Common myeloid progenitor, CD34-positive (primary cell): ENCODE measurements around the gene CHRNB1. TPM values are rescaled to one million over a fixed set of nuclear protein-coding genes. Genes with fewer than 3 reads are reported as not detected.

ENCODE experiments used
- CTCF ChIA-PET: fragments of 350-600 bp; sonication (Branson Sonifier 250); formaldehyde crosslinking; loops from one replicate; lab custom pipeline; 2021; ENCODE audit warnings: antibody characterized with exemption; lab: Charles Lee
- POLR2A ChIA-PET: fragments of 350-600 bp; sonication (Branson Sonifier 250); formaldehyde crosslinking; loops from one replicate; lab custom pipeline; 2021; ENCODE audit warnings: antibody characterized with exemption; lab: Charles Lee
- DNase-seq, 3 donors: peaks; one replicate each; pipeline versions ENCODE4 v3.0.0 to v3.0.0-alpha.2; 2013
- H3K27ac ChIP-seq, 2 experiments: 1 replicate in 1 of 2; 2 replicates in 1 of 2; pipeline ENCODE4 v1.7.0; 2013; ENCODE audit warnings: inconsistent platforms in 2 of 2, low read length in 2 of 2, mild to moderate bottlenecking in 2 of 2, low read depth in 1 of 2, moderate library complexity in 1 of 2; ENCODE audit not compliant: severe bottlenecking in 2 of 2, insufficient read depth in 1 of 2, poor library complexity in 1 of 2
- H3K27me3 ChIP-seq, 5 experiments: replicated peaks in 2 of 5; 1 replicate in 3 of 5; 2 replicates in 2 of 5; pipeline versions ENCODE4 v1.6.1 to v1.7.0; 2013; ENCODE audit warnings: low read length in 4 of 5, mild to moderate bottlenecking in 2 of 5, moderate library complexity in 2 of 5, inconsistent platforms in 1 of 5; ENCODE audit not compliant: insufficient read depth in 5 of 5, control insufficient read depth in 4 of 5
- H3K36me3 ChIP-seq, 4 experiments: 1 replicate in 2 of 4; 2 replicates in 2 of 4; pipeline versions ENCODE4 v1.6.1 to v1.7.0; 2013; ENCODE audit warnings: low read length in 3 of 4, control low read depth in 1 of 4, mild to moderate bottlenecking in 1 of 4; ENCODE audit not compliant: control insufficient read depth in 4 of 4, insufficient read depth in 4 of 4
- H3K4me1 ChIP-seq, 4 experiments: 1 replicate in 3 of 4; 2 replicates in 1 of 4; pipeline versions ENCODE4 v1.6.1 to v1.7.1; 2013; ENCODE audit warnings: low read length in 3 of 4, mild to moderate bottlenecking in 3 of 4, control low read depth in 1 of 4, inconsistent platforms in 1 of 4, moderate library complexity in 1 of 4; ENCODE audit not compliant: control insufficient read depth in 4 of 4, insufficient read depth in 4 of 4; ENCODE audit errors: control extremely low read depth in 1 of 4
- H3K4me3 ChIP-seq, 7 experiments: 1 replicate in 4 of 7; 2 replicates in 3 of 7; pipeline versions ENCODE4 v1.5.1 to v1.7.0; 2013; ENCODE audit warnings: mild to moderate bottlenecking in 7 of 7, low read length in 6 of 7, moderate library complexity in 6 of 7, inconsistent platforms in 2 of 7, low read depth in 2 of 7, control low read depth in 1 of 7; ENCODE audit not compliant: insufficient read depth in 4 of 7, control insufficient read depth in 1 of 7; ENCODE audit errors: extremely low read depth in 1 of 7
- H3K9me3 ChIP-seq, 5 experiments: 1 replicate in 4 of 5; 2 replicates in 1 of 5; pipeline versions ENCODE4 v1.6.1 to v1.7.1; 2013; ENCODE audit warnings: low read length in 4 of 5, mild to moderate bottlenecking in 2 of 5, inconsistent platforms in 1 of 5, low read depth in 1 of 5, moderate library complexity in 1 of 5; ENCODE audit not compliant: control insufficient read depth in 4 of 5, insufficient read depth in 2 of 5; ENCODE audit errors: control extremely low read depth in 1 of 5
- WGBS: methylation state at CpG from one replicate; pipeline ENCODE4 v1.1.5; 2013; ENCODE audit not compliant: insufficient coverage; 5-methylcytosine and 5-hydroxymethylcytosine counted together
- polyA plus RNA-seq: library from polyadenylated mRNA; unstranded; fragments of 120-200 nt; gene quantifications from one replicate; pipeline ENCODE4 v1.2.1, GENCODE V29; 2013

Gene CHRNB1, protein sequence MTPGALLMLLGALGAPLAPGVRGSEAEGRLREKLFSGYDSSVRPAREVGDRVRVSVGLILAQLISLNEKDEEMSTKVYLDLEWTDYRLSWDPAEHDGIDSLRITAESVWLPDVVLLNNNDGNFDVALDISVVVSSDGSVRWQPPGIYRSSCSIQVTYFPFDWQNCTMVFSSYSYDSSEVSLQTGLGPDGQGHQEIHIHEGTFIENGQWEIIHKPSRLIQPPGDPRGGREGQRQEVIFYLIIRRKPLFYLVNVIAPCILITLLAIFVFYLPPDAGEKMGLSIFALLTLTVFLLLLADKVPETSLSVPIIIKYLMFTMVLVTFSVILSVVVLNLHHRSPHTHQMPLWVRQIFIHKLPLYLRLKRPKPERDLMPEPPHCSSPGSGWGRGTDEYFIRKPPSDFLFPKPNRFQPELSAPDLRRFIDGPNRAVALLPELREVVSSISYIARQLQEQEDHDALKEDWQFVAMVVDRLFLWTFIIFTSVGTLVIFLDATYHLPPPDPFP
- 16.0 TPM for polyA plus RNA-seq

DNA sequence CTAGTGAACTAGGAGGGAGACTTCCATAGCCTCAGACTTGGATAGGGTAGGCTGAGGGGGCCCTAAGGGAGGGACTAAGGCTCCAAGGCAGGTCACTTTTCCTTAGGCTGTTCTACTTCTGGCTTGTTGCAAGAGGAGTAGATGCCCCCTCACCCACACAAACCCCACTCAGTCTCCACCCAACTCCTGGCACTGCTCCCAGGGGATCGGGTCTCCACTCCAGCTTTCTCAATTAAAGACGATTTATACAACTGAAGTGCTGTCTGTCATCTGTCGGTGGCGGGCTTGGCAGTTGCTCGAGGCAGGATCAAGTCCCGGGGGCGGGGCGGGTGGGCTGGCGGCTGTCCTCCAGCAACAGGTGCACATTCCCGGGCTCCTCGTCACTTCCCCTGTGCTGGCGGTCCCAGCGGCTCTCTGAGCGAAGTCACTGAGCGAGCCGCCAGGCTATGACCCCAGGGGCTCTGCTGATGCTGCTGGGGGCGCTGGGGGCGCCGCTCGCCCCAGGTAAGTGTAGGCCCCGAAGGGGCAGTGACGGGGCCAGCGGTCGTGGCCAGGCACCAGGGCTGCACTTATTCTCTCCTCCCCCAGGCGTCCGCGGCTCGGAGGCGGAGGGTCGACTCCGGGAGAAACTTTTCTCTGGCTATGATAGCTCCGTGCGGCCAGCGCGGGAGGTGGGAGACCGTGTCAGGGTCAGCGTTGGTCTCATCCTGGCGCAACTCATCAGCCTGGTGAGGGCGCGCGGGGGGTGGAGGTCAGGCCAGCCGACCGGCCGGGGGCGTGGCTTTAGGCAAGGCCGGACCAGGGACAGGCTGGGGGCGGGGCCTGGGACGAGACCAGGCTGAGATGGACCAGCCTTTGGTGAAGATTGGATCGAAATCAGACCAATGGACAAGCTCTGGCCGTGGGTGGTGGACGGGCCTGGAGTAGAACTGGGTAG, at the start of gene CHRNB1:
Gene CHRNB1 (plus strand): TSS at position 380 of the 937 bp plus-strand sequence. CDS start 67 bp downstream, at position 447.
- H3K4me3 ChIP-seq = peak within 1 kb of the TSS; percentile 23 to 74 (median 61)
- ChIA-PET CTCF (interaction anchor here (0.6 to 5.6 kb wide), 6 partner anchors 9 to 1019 kb away, joined by 3 to 40 read pairs (median 4); no protein-coding TSS in a partner anchor), POLR2A (interaction anchor here (0.7 to 1.6 kb wide), 5 partner anchors 11 to 41 kb away, joined by 3 to 5 read pairs (median 3); partner anchors contain the start of gene POLR2A)
- no peaks in the 10 kb centered on the region for H3K9me3 ChIP-seq
- peaks cover 4 to 73% (median 37%) of the 10 kb centered on the region in 5 experiments for H3K27me3 ChIP-seq
- DNase-seq = peak in 2 of 3 donors; percentile 64 to 72
- under 1% methylated on average over 50 of the region's 51 CpGs for WGBS
- peaks cover 3 to 32% (median 29%) of the 10 kb centered on the region in 4 experiments for H3K4me1 ChIP-seq
- H3K27ac ChIP-seq = no peak within 1 kb of the TSS
- no peaks in the 10 kb centered on the region for H3K36me3 ChIP-seq

DNA sequence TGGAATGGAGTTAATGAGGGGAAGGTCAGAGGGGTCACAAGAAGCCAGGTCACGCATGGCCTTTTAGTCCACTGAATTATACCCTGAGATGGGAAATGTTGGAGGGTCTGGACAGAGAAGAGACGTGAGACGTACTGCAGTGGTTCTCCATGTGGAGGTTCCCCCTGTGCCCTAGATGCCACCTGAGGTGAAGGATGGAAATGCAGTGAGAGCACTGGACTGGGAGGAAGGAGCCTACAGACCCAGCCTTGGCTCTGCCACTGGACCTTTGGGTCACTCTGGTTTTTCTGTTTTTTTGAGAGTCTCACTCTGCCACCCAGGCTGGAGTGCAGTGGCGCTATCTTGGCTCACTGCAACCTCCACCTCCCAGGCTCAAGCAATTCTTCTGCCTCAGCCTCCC, 48.7 kb upstream of the CHRNB1 start:
- Histone ChIP-seq H3K27ac (no peak overlapping the region), H3K9me3 (no peaks in the 10 kb centered on the region), H3K4me3 (no peak overlapping the region), H3K27me3 (no peaks in the 10 kb centered on the region), H3K4me1 (peaks cover 0 to 19% (median 15%) of the 10 kb centered on the region in 4 experiments), H3K36me3 (peaks cover 0 to 3% (median 2%) of the 10 kb centered on the region in 4 experiments)
- no peak for DNase-seq
- ChIA-PET POLR2A (no interaction called here), CTCF (interaction anchor here (0.8 kb wide), 2 partner anchors 11 to 40 kb away, joined by 3 read pairs; partner anchors contain the start of gene NLGN2)
- 93% methylated on average over 4 of the region's 4 CpGs for WGBS

DNA sequence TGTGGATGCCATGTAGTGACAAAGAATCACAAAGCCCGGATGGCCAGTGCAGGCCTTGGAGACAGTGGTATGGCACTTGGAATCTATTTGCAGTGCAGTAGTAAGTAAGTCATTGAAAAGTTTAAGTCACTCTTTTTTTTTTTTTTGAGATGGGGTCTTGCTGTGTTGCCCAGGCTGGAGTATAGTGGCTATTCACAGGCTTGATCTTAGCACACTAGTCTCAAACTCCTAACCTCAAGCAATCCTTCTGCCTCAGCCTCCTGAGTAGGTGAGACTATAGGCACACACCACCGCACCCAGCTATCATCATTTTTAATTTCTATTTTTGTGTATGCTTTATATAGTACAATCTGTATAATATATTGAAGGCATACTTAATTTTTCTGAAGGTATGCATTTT, 46.2 kb upstream of the CHRNB1 start:
- CTCF ChIA-PET = interaction anchor here (0.8 to 1.2 kb wide), 3 partner anchors 8 to 44 kb away, joined by 3 read pairs; partner anchors contain the start of gene TMEM95
- Histone ChIP-seq H3K9me3 (no peaks in the 10 kb centered on the region), H3K27me3 (no peaks in the 10 kb centered on the region), H3K4me3 (no peak overlapping the region), H3K36me3 (peaks cover 0 to 4% (median 0%) of the 10 kb centered on the region in 4 experiments), H3K27ac (no peak overlapping the region), H3K4me1 (peaks cover 0 to 24% (median 23%) of the 10 kb centered on the region in 4 experiments)
- no peak for DNase-seq
- POLR2A ChIA-PET = no interaction called here
- 100% methylated on average over 1 of the region's 2 CpGs for whole genome bisulfite sequencing

DNA sequence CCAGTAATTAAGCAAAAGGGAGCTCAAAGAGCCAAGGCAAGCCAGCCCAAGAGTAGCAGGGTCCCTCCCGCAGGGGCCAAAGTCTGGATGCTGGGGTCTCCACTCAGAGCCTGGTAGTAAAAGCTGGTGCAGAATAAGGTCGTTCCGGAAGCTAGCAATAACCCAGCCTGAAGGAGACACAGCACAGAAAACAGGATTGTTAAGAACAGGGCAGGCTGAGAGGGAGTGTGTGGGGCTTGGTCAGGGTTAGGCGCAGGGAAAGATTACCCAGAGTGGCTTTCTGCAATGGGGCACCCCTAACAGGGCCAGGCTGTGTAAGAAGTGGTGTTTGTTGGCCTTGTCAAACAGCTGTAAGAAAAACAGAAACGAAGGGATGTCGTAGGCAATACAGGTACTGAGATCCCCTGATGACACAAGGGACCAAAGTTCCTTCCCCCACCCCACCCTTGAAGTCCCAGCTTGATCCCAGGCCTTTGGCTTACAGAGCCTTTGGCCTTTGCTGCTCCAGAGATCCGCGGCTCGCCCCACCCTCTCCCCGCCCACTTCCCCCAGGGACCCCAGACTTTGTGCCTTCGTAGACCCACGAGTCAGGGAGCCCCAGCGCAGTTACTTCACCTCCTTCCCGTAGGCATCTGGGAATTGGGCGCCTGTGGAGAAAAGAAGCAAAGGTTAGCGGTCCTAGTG, 41.7 kb upstream of the CHRNB1 start:
- H3K36me3 ChIP-seq = peaks cover 0 to 4% (median 0%) of the 10 kb centered on the region in 4 experiments
- CTCF ChIA-PET = interaction anchor here (0.6 to 2.2 kb wide), 8 partner anchors 9 to 158 kb away, joined by 3 to 7 read pairs (median 4); partner anchors contain the start of gene PLSCR3
- peak overlapping the region in 1 of 2 experiments; percentile 60 for H3K27ac ChIP-seq
- H3K27me3 ChIP-seq = peaks cover 0 to 5% (median 4%) of the 10 kb centered on the region in 5 experiments
- 27% methylated on average over 10 of the region's 16 CpGs for WGBS
- peak in 2 of 3 donors; percentile 47 to 49 for DNase-seq
- no peaks in the 10 kb centered on the region for H3K9me3 ChIP-seq
- POLR2A ChIA-PET = interaction anchor here (0.6 to 1.5 kb wide), 4 partner anchors 18 to 90 kb away, joined by 3 to 7 read pairs (median 6); partner anchors contain the start of gene POLR2A
- peaks cover 0 to 28% (median 24%) of the 10 kb centered on the region in 4 experiments for H3K4me1 ChIP-seq
- peak overlapping the region; percentile 68 to 93 (median 85) for H3K4me3 ChIP-seq

DNA sequence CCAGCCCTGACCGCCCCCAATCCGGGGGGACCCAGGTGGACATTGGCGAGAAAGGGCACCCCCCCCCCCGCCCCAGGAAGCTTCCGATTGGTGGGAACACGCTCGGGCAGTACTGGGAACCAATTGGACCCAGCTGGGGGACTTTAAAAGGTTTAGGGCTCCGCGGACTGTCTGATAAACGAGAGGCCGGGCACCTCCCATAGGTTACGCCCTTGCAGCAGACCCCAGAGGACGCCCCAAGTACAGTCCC, 41.2 kb upstream of the CHRNB1 start:
- Histone ChIP-seq H3K27ac (peak overlapping the region in 1 of 2 experiments; percentile 60), H3K27me3 (peaks cover 0 to 5% (median 4%) of the 10 kb centered on the region in 5 experiments), H3K4me1 (peaks cover 0 to 32% (median 25%) of the 10 kb centered on the region in 4 experiments), H3K9me3 (no peaks in the 10 kb centered on the region), H3K36me3 (peaks cover 0 to 4% (median 0%) of the 10 kb centered on the region in 4 experiments), H3K4me3 (peak overlapping the region; percentile 68 to 93 (median 85))
- WGBS = 1% methylated on average over 13 of the region's 13 CpGs
- peak in 1 of 3 donors; percentile 80 for DNase-seq
- ChIA-PET POLR2A (interaction anchor here (0.6 to 1.5 kb wide), 4 partner anchors 81 to 92 kb away, joined by 3 to 7 read pairs (median 6); partner anchors contain the start of gene POLR2A), CTCF (interaction anchor here (1.4 to 2.2 kb wide), 3 partner anchors 10 to 33 kb away, joined by 4 to 7 read pairs (median 5); partner anchors contain the start of gene PLSCR3)
